Keratinocyte (primary cell): ENCODE data around the gene DDX50.
"Not testable (repeated sequence)": the region's sequence is repeated elsewhere in the genome, so short reads cannot be mapped to it uniquely, and the experiment has no call there.

Source experiments
- EZH2 ChIP-seq: IDR thresholded peaks from one replicate; pipeline ENCODE4 v1.6.1; 2012; ENCODE audit warnings: inconsistent platforms, mild to moderate bottlenecking, low read length, moderate library complexity
- TF ChIP-seq, protein P1 (sequence below), 3 experiments: IDR thresholded peaks in 1 of 3; conservative IDR thresholded peaks in 1 of 3; optimal IDR thresholded peaks in 1 of 3; 2 replicates in 2 of 3; 3 replicates in 1 of 3; pipeline versions ENCODE3 to v1.5.1; 2011; ENCODE audit warnings: low read length in 3 of 3, mild to moderate bottlenecking in 3 of 3, moderate library complexity in 2 of 3, control low read depth in 1 of 3, inconsistent platforms in 1 of 3; ENCODE audit not compliant: insufficient read depth in 2 of 3; ENCODE audit errors: extremely low read depth in 1 of 3

DNA sequence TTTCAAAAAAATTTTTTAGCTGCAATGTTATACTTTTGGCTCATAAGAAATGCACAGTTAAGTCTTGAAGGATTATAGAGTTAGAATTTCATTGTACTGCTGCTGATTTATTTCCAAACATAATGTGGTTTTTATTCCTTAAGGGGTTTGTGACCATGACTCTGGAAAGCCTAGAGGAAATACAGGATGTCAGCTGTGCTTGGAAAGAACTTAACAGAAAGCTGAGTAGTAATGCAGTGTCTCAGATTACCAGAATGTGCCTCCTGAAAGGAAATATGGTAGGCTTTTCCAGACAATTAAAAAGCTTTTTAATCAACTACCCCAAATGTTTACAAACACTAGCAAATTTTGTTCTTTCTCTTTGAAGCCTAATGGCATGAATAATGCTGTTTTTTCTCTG lies 39.8 kb downstream of the DDX50 start:
- TF ChIP-seq, protein P1, sequence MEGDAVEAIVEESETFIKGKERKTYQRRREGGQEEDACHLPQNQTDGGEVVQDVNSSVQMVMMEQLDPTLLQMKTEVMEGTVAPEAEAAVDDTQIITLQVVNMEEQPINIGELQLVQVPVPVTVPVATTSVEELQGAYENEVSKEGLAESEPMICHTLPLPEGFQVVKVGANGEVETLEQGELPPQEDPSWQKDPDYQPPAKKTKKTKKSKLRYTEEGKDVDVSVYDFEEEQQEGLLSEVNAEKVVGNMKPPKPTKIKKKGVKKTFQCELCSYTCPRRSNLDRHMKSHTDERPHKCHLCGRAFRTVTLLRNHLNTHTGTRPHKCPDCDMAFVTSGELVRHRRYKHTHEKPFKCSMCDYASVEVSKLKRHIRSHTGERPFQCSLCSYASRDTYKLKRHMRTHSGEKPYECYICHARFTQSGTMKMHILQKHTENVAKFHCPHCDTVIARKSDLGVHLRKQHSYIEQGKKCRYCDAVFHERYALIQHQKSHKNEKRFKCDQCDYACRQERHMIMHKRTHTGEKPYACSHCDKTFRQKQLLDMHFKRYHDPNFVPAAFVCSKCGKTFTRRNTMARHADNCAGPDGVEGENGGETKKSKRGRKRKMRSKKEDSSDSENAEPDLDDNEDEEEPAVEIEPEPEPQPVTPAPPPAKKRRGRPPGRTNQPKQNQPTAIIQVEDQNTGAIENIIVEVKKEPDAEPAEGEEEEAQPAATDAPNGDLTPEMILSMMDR (optimal IDR thresholded peaks at IDR 0.05 in 1 of 3, IDR thresholded peaks at IDR 0.05 in 1 of 3, conservative IDR thresholded peaks at IDR 0.05 in 1 of 3; ENCODE audit: extremely low read depth in 1 of 3, insufficient read depth in 2 of 3, low read length in 3 of 3) = not testable (repeated sequence)
- not testable (repeated sequence) for TF ChIP-seq EZH2
